ENCODE results near the gene SPDEF.

DNA sequence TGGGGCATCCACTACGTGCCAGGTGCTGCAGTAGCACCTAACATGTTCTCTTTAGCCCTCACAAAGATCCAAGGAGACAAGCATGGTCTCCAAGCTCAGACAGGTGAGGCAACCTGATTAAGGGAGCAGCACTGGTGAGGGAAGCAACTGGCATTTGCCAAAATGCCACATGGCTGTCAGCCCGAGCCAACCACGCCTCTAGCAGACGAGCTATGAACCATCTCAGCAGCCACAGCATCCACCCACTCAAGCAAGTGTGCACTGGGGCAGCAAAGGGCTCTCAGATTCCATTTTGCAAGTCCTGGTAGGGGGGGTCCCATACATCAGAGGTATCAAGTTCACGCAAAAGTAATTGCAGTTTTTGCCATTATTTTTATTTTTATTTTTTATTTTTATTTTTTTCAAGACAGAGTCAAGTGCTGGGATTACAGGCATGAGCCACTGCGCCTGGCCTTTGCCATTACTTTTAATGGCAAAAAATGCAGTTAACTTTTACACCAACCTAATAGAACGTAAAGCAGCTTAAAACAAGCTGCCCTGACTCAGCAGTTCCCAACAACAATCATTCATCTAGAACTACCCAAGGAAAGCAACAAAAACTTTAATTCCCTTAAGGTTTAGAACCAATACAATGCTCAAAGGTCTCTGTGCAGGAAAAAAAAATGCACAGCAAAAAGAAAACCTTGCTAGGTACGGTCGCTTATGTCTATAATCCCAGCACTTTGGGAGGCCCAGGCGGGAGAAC is 36.3 kb upstream of the SPDEF start:
- TF ChIP-seq, protein P1, sequence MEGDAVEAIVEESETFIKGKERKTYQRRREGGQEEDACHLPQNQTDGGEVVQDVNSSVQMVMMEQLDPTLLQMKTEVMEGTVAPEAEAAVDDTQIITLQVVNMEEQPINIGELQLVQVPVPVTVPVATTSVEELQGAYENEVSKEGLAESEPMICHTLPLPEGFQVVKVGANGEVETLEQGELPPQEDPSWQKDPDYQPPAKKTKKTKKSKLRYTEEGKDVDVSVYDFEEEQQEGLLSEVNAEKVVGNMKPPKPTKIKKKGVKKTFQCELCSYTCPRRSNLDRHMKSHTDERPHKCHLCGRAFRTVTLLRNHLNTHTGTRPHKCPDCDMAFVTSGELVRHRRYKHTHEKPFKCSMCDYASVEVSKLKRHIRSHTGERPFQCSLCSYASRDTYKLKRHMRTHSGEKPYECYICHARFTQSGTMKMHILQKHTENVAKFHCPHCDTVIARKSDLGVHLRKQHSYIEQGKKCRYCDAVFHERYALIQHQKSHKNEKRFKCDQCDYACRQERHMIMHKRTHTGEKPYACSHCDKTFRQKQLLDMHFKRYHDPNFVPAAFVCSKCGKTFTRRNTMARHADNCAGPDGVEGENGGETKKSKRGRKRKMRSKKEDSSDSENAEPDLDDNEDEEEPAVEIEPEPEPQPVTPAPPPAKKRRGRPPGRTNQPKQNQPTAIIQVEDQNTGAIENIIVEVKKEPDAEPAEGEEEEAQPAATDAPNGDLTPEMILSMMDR (IDR thresholded peaks at IDR 0.05), result no peak
- TF ChIP-seq EP300 (IDR thresholded peaks at IDR 0.05), result no peak
